Ramos (cell line): Measurements from ENCODE around the gene XYLT1.

Experiments used
- in situ Hi-C: fragments of 300-500 bp; cut with MboI; formaldehyde crosslinking; loops from one replicate; pipeline ENCODE4 v1.14.3; 2022; ENCODE audit warnings: low sequenced_read_pairs; ENCODE audit not compliant: unreplicated experiment

XYLT1 gene

GRCh38 chr16:17324451-17324850, 146.3 kb downstream of the XYLT1 start:
- in situ Hi-C loops, result no loop called here

DNA sequence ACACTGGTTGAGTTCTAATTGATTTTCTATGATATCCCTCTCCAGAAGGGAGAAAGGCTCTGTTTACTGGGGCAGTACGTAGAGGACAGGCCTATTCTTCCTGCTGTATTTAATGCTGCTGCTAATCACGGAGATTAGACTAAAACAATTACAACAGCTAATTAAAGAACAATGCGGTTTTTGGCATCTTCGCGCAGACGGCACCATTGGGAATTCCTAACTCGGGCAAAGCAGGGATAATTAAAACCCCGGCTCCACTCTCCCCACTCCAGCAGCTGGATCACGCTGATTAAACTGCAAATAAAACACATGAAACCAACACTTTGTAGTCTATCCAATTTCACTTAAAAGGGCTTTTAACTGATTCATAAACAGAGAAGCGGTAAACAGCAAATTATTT, 147.6 kb downstream of the XYLT1 start:
- in situ Hi-C loops, result no loop called here

- in situ Hi-C loops, result no loop called here
Measured at GRCh38 chr16:17321824-17322223, 148.9 kb downstream of the XYLT1 start.

- in situ Hi-C loops, result no loop called here
Measured at GRCh38 chr16:17320009-17320408, 150.8 kb downstream of the XYLT1 start.

- in situ Hi-C loops, result no loop called here
Measured at GRCh38 chr16:17318238-17318637, 152.5 kb downstream of the XYLT1 start.

DNA sequence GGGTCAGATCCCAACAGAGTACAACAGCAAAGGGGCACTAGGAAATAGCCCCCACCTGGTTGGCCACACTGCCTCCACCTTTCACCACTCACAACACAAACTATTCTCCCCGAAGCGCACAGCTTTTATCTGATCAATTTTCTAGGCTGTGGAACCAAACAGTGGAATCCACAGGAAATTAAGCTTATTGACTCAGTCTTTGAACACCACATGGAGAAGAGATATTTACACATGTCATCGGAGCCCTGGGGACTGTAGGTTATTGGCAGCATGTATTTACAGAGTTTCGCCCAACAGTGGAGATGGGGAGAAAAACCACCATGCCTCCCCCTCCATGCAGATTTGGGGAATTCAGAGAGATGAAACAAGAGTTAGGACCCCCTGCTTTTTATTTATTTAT, 154.8 kb downstream of the XYLT1 start:
- in situ Hi-C loops, result no loop called here

GRCh38 chr16:17313793-17314547, 156.8 kb downstream of the XYLT1 start:
- in situ Hi-C loops, result loop anchor here (5.0 kb wide), 1 partner anchor 53 kb away; no protein-coding TSS in a partner anchor

GRCh38 chr16:17313085-17313611, 157.6 kb downstream of the XYLT1 start:
- in situ Hi-C loops, result loop anchor here (5.0 kb wide), 1 partner anchor 54 kb away; no protein-coding TSS in a partner anchor

DNA sequence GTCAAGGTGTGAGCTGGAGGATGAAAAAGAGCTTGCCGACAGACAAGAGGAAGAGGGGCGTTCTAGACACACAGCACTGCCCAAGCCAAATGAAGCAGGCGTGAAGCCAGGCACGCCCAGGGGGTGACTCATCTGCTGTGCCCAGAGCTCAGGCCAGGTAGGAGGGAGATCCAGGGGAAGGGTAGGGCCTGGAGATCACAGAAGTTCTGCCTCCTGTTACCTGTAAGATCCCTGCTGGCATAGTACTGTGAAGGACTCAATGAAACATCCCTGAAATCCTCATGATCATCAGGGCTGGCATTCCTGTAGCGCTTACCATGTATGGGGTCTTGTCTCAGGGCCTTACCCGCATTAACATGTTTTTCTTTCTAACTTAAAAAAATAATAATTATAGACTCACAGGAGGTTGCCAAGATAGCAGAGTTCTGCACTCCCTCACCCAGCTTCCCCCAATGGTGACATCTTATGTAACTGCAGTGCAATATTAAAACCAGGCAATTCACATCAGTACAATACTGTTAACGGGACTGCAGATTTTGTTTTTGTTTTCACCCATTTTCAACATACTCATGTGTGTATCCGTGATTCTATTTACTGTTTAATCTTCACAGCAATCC, 158.6 kb downstream of the XYLT1 start:
- in situ Hi-C loops, result loop anchor here (5.0 kb wide), 1 partner anchor 55 kb away; no protein-coding TSS in a partner anchor

GRCh38 chr16:17311333-17312093, 159.2 kb downstream of the XYLT1 start:
- in situ Hi-C loops, result loop anchor here (5.0 kb wide), 1 partner anchor 56 kb away; no protein-coding TSS in a partner anchor

DNA sequence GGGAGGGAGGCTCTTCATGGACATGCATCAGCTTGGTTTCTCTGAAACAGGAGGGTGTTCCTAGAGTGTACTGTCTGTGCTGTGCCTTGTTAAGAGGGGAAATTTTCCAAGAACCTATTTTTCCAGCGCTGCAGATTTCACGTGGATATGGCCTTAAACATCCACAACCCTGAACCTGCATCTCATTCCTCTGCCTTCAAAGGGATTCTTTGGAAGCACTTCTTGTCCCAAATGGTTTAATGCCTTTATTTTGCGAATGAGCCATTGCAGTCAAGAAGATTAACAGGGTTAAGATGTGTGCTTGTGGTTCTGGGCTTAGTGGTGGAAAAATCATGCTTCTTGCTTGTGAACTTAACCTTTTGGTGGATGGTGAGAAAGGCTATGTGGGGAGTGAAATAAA, 161.2 kb downstream of the XYLT1 start:
- in situ Hi-C loops, result loop anchor here (10.0 kb wide), 1 partner anchor 155 kb away; no protein-coding TSS in a partner anchor

- in situ Hi-C loops, result loop anchor here (10.0 kb wide), 1 partner anchor 157 kb away; no protein-coding TSS in a partner anchor
Measured at GRCh38 chr16:17308186-17308585, 162.6 kb downstream of the XYLT1 start.

DNA sequence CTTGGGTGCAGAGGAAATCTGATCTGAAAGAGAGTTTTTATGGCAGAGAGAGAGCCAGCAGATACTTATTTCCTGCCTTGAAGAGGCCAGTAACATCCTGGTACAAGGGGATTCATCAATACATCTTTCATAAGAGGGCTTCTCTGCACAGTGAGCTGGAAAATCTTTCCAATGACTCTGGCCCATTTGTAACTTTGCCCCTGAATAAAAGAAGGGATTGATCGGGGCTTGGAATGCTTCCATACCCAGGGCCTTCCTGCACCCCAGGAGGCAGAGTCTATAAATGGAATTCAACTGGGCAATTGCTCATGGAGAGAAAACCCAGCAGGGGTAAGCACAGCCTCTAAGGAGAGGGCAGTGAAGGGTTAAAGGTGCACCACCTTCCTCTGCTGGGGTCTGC, 163.3 kb downstream of the XYLT1 start:
- in situ Hi-C loops, result loop anchor here (10.0 kb wide), 1 partner anchor 157 kb away; no protein-coding TSS in a partner anchor

- in situ Hi-C loops, result loop anchor here (10.0 kb wide), 1 partner anchor 158 kb away; no protein-coding TSS in a partner anchor
Measured at GRCh38 chr16:17306745-17307144, 164.0 kb downstream of the XYLT1 start.

- in situ Hi-C loops, result loop anchor here (10.0 kb wide), 1 partner anchor 159 kb away; no protein-coding TSS in a partner anchor
Measured at GRCh38 chr16:17306211-17306610, 164.5 kb downstream of the XYLT1 start.

- in situ Hi-C loops, result loop anchor here (10.0 kb wide), 1 partner anchor 159 kb away; no protein-coding TSS in a partner anchor
Measured at GRCh38 chr16:17305694-17306093, 165.1 kb downstream of the XYLT1 start.

GRCh38 chr16:17304491-17305119, 166.2 kb downstream of the XYLT1 start:
- in situ Hi-C loops, result loop anchor here (10.0 kb wide), 1 partner anchor 160 kb away; no protein-coding TSS in a partner anchor

DNA sequence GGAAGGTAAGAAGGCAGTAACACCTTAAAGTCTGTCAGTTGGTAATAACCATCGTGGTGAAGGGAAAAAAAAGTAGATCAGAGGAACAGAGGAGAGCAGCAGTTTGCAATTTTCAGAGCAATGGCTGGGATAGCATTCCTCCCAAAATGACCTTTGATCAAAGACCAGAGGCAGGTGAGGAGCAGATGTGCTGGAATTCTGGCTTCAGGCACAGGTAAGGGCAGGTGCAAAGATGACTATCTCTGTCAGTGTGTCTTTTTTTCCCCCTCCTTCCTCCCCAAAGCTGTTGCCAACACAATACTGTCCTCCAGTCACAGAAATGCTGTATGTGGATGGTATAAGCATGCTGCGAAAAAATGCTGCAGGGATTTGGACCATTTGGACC, 166.7 kb downstream of the XYLT1 start:
- in situ Hi-C loops, result loop anchor here (10.0 kb wide), 1 partner anchor 161 kb away; no protein-coding TSS in a partner anchor

- in situ Hi-C loops, result loop anchor here (10.0 kb wide), 1 partner anchor 162 kb away; no protein-coding TSS in a partner anchor
Measured at GRCh38 chr16:17303101-17303500, 167.7 kb downstream of the XYLT1 start.
